GM21447 (cell line): Measurements from ENCODE around the gene SH3BP5.

Source experiments
- ATAC-seq: cut with Tn5 transposase; IDR thresholded peaks from one replicate; pipeline ENCODE4 v1.9.1; 2021; ENCODE audit not compliant: unreplicated experiment

The SH3BP5 gene

DNA sequence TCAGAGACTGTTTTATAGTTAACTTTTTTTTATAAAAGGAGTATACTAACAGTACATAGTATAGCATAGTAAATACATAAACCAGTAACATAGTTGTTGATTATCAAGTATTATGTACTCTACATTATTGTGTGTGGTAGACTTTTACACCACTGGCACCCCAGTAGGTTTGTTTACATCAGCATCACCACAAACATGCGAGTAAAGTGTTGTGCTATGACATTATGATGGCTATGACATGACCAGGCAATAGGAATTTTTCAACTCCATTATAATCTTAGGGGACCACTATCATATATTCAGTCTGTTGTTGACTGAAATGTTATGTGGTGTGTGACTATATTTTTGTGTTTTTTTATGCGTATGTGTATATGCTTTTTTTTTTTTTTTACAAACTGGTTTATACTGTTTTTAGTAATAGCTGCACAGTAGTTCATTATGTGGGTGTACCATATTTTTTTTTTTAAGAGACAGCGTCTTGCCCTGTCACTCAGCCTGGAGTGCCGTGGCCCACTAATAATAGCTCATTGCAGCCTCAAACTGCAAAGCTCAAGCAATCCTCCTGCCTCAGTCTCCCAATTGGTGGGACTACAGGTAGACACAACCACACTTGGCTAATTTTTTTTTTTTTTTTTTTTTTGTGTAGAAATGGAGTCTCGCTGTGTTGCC is 124.4 kb downstream of the SH3BP5 start:
- no peak for ATAC-seq

GRCh38 chr3:15206662-15207576 is 125.5 kb downstream of the SH3BP5 start:
- ATAC-seq: peak; percentile 32

DNA sequence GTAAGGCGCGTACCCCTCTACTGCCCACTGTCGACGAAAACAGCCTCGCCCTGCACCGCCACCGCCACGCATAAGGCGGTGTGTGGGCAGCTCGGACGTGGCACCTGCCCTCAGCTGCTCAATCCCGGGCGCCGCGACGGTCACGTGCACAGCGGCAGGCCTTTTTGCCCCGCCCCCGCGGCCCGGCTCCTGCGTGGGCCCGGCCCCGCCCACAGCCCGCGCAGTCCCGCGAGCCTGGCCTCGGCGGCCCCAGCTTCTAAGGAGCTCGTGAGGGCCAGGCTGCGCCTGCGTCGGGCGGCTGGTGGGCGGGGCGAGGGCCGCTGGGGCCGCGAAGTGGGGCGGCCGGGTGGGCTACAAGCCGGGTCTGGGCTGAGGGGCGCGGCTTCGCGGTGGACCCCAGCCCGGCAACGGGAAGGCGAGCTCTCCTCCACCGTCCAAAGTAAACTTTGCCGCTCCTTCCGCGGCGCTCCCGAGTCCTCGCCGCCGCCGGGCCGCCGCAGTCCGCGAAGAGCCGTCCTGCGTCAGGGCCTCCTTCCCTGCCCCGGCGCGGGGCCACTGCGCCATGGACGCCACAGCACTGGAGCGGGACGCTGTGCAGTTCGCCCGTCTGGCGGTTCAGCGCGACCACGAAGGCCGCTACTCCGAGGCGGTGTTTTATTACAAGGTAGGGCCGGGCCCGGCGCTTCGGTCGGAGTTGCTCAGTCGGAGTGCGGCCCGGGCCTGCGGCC is 126.3 kb downstream of the SH3BP5 start, which contains the start of gene CAPN7:
TSS of gene CAPN7 (plus strand) at position 313 of the 728 bp plus-strand sequence. CDS start at position 563, 250 bp downstream.
- ATAC-seq: peak; percentile 79

DNA sequence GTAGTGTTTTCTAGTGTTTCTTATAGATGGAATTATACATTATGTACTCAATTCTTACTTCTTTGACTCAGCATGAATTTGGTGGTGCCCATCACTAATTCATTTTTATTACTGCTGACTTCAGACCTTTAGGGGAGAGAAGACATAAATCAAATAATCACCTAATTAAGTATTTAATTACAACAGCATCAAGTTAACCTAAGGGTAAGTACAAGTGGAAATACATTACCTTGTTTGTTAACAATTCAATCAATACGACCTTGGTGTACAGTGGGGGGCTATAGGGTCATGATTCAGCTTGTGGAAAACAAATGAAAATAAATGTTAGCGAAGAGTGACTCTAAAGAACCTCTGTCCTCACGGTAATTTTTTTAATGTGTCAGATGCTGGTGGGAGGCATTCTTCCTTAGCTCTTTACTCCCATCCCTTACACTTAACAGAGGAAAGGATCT is 126.9 kb downstream of the SH3BP5 start:
- no peak for ATAC-seq
